RWPE2 (cell line): ENCODE results near the gene NMT2.

Source experiments
- ATAC-seq: fragments of 200-7000 bp; cut with Tn5 transposase; 3 replicates; pipeline ENCODE4 v1.9.1; 2021; ENCODE audit warnings: low read depth
- DNase-seq: peaks from one replicate; pipeline ENCODE4 v3.0.0-alpha.2; 2020; ENCODE audit warnings: low spot score
- H3K27ac ChIP-seq: fragments of 450-650 bp; 2 replicates; pipeline ENCODE4 v1.5.1; 2017; ENCODE audit warnings: mild to moderate bottlenecking; ENCODE audit not compliant: poor library complexity, severe bottlenecking
- H3K27me3 ChIP-seq: fragments of 250-450 bp; sonication (Bioruptor Pico); 2 replicates; pipeline ENCODE4 v1.5.1; 2021; ENCODE audit warnings: mild to moderate bottlenecking, moderate library complexity; ENCODE audit not compliant: insufficient read depth, poor library complexity, severe bottlenecking
- H3K36me3 ChIP-seq: fragments of 250-450 bp; sonication (Bioruptor Pico); 2 replicates; pipeline ENCODE4 v1.5.1; 2020; ENCODE audit warnings: low read depth, mild to moderate bottlenecking, moderate library complexity
- H3K4me1 ChIP-seq: fragments of 250-450 bp; sonication (Bioruptor Pico); 2 replicates; pipeline ENCODE4 v1.5.1; 2021; ENCODE audit warnings: mild to moderate bottlenecking, moderate library complexity; ENCODE audit not compliant: insufficient read depth, poor library complexity, severe bottlenecking
- H3K4me3 ChIP-seq: fragments of 250-450 bp; sonication (Bioruptor Pico); 2 replicates; pipeline ENCODE4 v1.5.1; 2021; ENCODE audit warnings: mild to moderate bottlenecking, moderate library complexity; ENCODE audit not compliant: severe bottlenecking
- H3K9me3 ChIP-seq: fragments of 250-450 bp; sonication (Bioruptor Pico); 2 replicates; pipeline ENCODE4 v1.5.1; 2021; ENCODE audit warnings: mild to moderate bottlenecking, moderate library complexity; ENCODE audit not compliant: severe bottlenecking
- TF ChIP-seq, protein P1 (sequence below): fragments of 450-650 bp; IDR thresholded peaks from one replicate; pipeline ENCODE4 v1.5.1; 2017; ENCODE audit warnings: mild to moderate bottlenecking, moderate library complexity; ENCODE audit not compliant: poor library complexity, severe bottlenecking

Gene NMT2

DNA sequence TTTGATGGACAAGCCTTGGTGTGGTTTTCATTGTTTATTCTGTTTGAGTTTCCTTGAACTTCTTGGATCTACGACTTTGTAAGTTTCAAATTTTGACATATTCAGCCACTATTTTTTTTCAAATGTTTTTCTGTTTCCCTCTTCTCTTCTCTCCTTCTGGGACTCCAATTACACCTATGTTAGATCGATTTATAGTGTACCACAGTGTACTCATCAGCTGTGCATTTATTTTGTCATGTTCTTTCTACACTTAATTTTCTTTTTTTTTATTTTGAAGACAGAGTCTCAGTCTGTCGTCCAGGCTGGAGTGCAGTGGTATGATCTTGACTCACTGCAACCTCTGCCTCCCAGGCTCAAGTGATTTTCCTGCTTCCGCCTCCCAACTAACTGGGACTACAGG, 108.6 kb downstream of the NMT2 start:
- no peak overlapping the region for H3K4me3 ChIP-seq
- DNase-seq (no peak), ATAC-seq (no peak)
- no peaks in the 10 kb centered on the region for H3K4me1 ChIP-seq
- no peak overlapping the region for H3K27ac ChIP-seq
- no peaks in the 10 kb centered on the region for H3K27me3 ChIP-seq
- TF ChIP-seq, protein P1, sequence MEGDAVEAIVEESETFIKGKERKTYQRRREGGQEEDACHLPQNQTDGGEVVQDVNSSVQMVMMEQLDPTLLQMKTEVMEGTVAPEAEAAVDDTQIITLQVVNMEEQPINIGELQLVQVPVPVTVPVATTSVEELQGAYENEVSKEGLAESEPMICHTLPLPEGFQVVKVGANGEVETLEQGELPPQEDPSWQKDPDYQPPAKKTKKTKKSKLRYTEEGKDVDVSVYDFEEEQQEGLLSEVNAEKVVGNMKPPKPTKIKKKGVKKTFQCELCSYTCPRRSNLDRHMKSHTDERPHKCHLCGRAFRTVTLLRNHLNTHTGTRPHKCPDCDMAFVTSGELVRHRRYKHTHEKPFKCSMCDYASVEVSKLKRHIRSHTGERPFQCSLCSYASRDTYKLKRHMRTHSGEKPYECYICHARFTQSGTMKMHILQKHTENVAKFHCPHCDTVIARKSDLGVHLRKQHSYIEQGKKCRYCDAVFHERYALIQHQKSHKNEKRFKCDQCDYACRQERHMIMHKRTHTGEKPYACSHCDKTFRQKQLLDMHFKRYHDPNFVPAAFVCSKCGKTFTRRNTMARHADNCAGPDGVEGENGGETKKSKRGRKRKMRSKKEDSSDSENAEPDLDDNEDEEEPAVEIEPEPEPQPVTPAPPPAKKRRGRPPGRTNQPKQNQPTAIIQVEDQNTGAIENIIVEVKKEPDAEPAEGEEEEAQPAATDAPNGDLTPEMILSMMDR: no peak
- H3K9me3 ChIP-seq: peaks cover 4% of the 10 kb centered on the region
- H3K36me3 ChIP-seq: no peaks in the 10 kb centered on the region

DNA sequence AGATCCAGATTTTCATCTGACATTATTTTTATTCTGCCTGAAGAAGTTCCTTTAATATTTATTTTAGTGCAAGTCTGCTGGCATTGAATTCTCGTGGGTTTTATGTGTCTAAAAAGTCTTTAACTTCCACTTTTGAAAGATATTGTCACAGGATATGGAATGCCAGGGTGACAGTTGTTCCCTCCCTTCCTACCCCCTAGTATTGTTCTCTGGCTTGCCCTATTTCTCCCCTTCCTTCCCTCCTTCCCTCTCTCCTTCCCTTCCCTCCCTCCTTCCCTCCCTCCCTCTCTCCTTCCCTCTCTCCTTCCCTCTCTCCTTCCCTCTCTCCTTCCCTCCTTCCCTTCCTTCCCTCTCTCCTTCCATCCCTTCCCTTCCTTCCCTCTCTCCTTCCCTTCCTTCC, 109.8 kb downstream of the NMT2 start:
- no peak overlapping the region for H3K27ac ChIP-seq
- ATAC-seq (no peak), DNase-seq (no peak)
- no peak overlapping the region for H3K4me3 ChIP-seq
- no peaks in the 10 kb centered on the region for H3K4me1 ChIP-seq
- no peaks in the 10 kb centered on the region for H3K27me3 ChIP-seq
- TF ChIP-seq, protein P1: no peak
- peaks cover 4% of the 10 kb centered on the region for H3K9me3 ChIP-seq
- no peaks in the 10 kb centered on the region for H3K36me3 ChIP-seq
